SU-DHL-6 (cell line): ENCODE measurements around the gene PRSS27.

Source experiments
- EZH2phosphoT487 ChIP-seq: fragments of 200-600 bp; sonication (generic), shearing (Covaris generic); conservative IDR thresholded peaks from 2 replicates; pipeline ENCODE4 v1.6.1; 2018; ENCODE audit warnings: mild to moderate bottlenecking, antibody characterized with exemption, low read length, moderate library complexity, mixed read lengths
- TF ChIP-seq, protein P1 (sequence below): fragments of 200-600 bp; sonication (generic); IDR thresholded peaks from one replicate; pipeline ENCODE4 v1.5.1; 2017; ENCODE audit warnings: antibody characterized with exemption, mild to moderate bottlenecking, low read length, moderate library complexity; ENCODE audit not compliant: insufficient read depth, poor library complexity, severe bottlenecking

DNA sequence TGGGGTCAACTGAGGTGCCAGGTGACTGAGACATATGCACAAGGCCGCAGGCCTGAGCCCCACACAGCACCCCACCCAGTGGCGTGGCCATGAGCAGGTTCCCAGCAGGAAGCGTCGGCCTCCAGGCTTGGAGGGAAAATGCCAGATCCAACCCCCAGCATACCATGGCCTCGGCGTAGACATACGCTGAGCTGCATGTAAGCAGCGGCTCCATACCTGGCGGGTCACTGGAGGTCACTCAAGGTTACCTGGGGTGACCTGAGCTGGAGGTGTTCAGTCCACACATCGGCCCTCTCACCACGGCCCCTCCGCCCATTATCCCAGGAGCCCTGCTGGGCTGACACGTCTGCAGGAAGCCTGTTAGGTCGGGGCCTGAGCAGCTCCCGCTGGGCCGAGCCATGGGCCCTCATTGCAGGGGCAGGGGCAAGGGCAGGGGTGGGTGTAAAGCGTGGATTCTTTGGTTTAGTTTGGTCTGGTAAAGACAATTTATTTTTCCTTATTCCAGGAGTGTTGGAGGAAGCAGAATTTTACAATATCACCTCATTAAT is 22.5 kb downstream of the PRSS27 start:
- TF ChIP-seq, protein P1, sequence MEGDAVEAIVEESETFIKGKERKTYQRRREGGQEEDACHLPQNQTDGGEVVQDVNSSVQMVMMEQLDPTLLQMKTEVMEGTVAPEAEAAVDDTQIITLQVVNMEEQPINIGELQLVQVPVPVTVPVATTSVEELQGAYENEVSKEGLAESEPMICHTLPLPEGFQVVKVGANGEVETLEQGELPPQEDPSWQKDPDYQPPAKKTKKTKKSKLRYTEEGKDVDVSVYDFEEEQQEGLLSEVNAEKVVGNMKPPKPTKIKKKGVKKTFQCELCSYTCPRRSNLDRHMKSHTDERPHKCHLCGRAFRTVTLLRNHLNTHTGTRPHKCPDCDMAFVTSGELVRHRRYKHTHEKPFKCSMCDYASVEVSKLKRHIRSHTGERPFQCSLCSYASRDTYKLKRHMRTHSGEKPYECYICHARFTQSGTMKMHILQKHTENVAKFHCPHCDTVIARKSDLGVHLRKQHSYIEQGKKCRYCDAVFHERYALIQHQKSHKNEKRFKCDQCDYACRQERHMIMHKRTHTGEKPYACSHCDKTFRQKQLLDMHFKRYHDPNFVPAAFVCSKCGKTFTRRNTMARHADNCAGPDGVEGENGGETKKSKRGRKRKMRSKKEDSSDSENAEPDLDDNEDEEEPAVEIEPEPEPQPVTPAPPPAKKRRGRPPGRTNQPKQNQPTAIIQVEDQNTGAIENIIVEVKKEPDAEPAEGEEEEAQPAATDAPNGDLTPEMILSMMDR: no peak
- TF ChIP-seq EZH2phosphoT487: no peak
